ENCODE results near the gene SELENON. TPM values are rescaled to one million over a fixed set of nuclear protein-coding genes. Genes with fewer than 3 reads are reported as not detected.

The SELENON gene
- total RNA-seq, 1 experiment from 2014 or later = 90.9 TPM

GRCh38 chr1:25797939-25798338 lies 2.1 kb upstream of the SELENON start:
- no peaks in the 10 kb centered on the region for H4K20me1 ChIP-seq (ENCODE audit: control insufficient read depth, insufficient read depth, insufficient read length)
- TF ChIP-seq, protein P1, sequence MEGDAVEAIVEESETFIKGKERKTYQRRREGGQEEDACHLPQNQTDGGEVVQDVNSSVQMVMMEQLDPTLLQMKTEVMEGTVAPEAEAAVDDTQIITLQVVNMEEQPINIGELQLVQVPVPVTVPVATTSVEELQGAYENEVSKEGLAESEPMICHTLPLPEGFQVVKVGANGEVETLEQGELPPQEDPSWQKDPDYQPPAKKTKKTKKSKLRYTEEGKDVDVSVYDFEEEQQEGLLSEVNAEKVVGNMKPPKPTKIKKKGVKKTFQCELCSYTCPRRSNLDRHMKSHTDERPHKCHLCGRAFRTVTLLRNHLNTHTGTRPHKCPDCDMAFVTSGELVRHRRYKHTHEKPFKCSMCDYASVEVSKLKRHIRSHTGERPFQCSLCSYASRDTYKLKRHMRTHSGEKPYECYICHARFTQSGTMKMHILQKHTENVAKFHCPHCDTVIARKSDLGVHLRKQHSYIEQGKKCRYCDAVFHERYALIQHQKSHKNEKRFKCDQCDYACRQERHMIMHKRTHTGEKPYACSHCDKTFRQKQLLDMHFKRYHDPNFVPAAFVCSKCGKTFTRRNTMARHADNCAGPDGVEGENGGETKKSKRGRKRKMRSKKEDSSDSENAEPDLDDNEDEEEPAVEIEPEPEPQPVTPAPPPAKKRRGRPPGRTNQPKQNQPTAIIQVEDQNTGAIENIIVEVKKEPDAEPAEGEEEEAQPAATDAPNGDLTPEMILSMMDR (conservative IDR thresholded peaks at IDR 0.05) = peak; percentile 85
- no peaks in the 10 kb centered on the region; a peak in 1 of 5 replicates for H3K9me3 Mint-ChIP-seq
- no CpG with 5 or more reads among the region's 8 CpGs for WGBS (ENCODE audit: extremely low coverage, insufficient read length, low lambda C conversion rate)
- no peak overlapping the region for H4K8ac ChIP-seq (replicated peaks; ENCODE audit: insufficient read length, low read depth, low read length)
- H3K79me1 ChIP-seq (ENCODE audit: insufficient read depth, low read depth, low read length, poor library complexity, severe bottlenecking) = no peaks in the 10 kb centered on the region
- no peak overlapping the region for H3K4me2 ChIP-seq (ENCODE audit: insufficient read depth, insufficient read length, low read length)
- H3K56ac ChIP-seq (ENCODE audit: insufficient read length, low read depth, low read length) = no peak overlapping the region
- H2AFZ ChIP-seq (ENCODE audit: low read length) = no peak overlapping the region
- H2BK120ac ChIP-seq (ENCODE audit: low read depth, low read length, poor library complexity, severe bottlenecking) = no peak overlapping the region
- H3K4me1 ChIP-seq (ENCODE audit: insufficient read depth, low read length) = no peaks in the 10 kb centered on the region
- H3K9me3 ChIP-seq (ENCODE audit: control insufficient read depth, low read depth, low read length) = no peaks in the 10 kb centered on the region
- H2AK5ac ChIP-seq (ENCODE audit: insufficient read length, low read length) = no peak overlapping the region
- no peak overlapping the region for H4K5ac ChIP-seq (ENCODE audit: insufficient read length, low read depth, low read length)
- no peak overlapping the region for H3K4me3 Mint-ChIP-seq
- H3K27ac ChIP-seq (ENCODE audit: insufficient read length, low read depth, low read length) = no peak overlapping the region
- no peaks in the 10 kb centered on the region for H3K27me3 ChIP-seq (ENCODE audit: insufficient read depth, low read length)
- DNase-seq = peak; percentile 84
- no peak overlapping the region for H2BK12ac ChIP-seq (ENCODE audit: insufficient read length, low read depth, low read length)
- H3K27ac Mint-ChIP-seq = no peak overlapping the region
- H3K79me2 ChIP-seq (ENCODE audit: insufficient read depth, low read length) = no peaks in the 10 kb centered on the region
- peaks cover 24 to 39% of the 10 kb centered on the region in 2 experiments for H3K4me1 Mint-ChIP-seq
- no peak overlapping the region for H3K9ac ChIP-seq (ENCODE audit: extremely low read depth, insufficient read length, low read length)
- H2BK15ac ChIP-seq (ENCODE audit: low read depth, low read length) = no peak overlapping the region
- H3K4ac ChIP-seq (ENCODE audit: low read depth, low read length) = no peak overlapping the region
- H3K36me3 Mint-ChIP-seq (ENCODE audit: insufficient read depth in 1 of 3, low read depth in 3 of 3) = peaks cover 0 to 15% (median 3%) of the 10 kb centered on the region in 3 experiments; a peak in 3 of 7 replicates
- no peak overlapping the region for H3K18ac ChIP-seq (ENCODE audit: insufficient read length, low read depth, low read length)
- H3K27me3 Mint-ChIP-seq (ENCODE audit: low read depth) = peaks cover 5% of the 10 kb centered on the region
- H3K23me2 ChIP-seq (ENCODE audit: insufficient read length, low read depth, low read length, poor library complexity, severe bottlenecking) = peaks cover 6% of the 10 kb centered on the region
- no peak overlapping the region for H4K91ac ChIP-seq (ENCODE audit: insufficient read length, low read depth, low read length)
- H3K23ac ChIP-seq (ENCODE audit: insufficient read length, low read depth, low read length) = no peak overlapping the region
- H3T11ph ChIP-seq (ENCODE audit: low read length) = no peak overlapping the region
- H2BK5ac ChIP-seq (ENCODE audit: insufficient read length, low read length) = no peak overlapping the region
- H3K14ac ChIP-seq (ENCODE audit: insufficient read depth, low read length) = no peak overlapping the region
- H2BK20ac ChIP-seq (ENCODE audit: low read depth, low read length, poor library complexity, severe bottlenecking) = no peak overlapping the region

Data from H9 (cell line).